AG08395 (cell line): ENCODE data around the gene TOM1L2.
"Not testable (repeated sequence)": the region's sequence is repeated elsewhere in the genome, so short reads cannot be mapped to it uniquely, and the experiment has no call there.

ENCODE experiments used
- DNase-seq: peaks from one replicate; pipeline ENCODE4 v3.0.0; 2012; ENCODE audit warnings: mixed read lengths, low spot score

Gene TOM1L2

GRCh38 chr17:17943281-17943984 lies 28.8 kb downstream of the TOM1L2 start:
- no peak for DNase-seq

DNA sequence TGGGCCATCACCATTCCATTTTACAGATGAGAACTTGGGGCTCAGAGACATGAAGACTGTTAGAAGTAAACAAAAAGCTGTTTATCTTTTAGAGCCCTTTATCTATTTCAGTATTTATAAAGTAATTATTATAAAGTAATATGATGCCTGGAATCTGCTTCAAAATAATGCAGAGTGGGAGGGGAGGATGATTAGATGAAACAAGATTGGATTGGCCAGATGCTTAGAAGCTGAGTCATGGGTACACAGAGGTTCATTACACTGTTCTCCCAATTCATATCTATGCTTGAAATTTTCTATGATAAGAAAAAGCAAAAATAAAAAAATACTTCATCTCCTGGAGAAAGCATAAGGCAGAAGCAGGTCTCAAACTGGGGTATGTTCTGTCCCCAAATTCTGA lies 29.4 kb downstream of the TOM1L2 start:
- DNase-seq: peak; percentile 62

DNA sequence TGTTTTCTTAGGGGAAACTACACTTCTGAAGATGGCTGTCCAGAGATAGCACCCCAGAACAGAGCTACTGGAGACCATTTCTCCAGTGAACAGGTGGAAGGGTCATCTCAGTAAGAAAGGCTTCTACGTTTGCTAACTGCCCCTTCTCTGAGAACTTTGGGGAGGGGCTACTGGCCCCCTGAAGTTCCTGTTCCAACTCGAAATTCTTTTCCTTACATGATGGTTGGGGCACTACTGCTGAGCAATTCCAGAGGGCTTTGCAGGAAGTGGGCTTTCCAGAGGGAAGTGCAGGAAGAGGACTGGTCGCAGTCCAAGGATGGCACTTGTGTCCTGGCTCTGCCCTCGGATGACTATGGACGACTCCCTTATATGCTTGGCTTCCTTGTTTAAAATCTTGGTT lies 31.2 kb downstream of the TOM1L2 start:
- DNase-seq: no peak

DNA sequence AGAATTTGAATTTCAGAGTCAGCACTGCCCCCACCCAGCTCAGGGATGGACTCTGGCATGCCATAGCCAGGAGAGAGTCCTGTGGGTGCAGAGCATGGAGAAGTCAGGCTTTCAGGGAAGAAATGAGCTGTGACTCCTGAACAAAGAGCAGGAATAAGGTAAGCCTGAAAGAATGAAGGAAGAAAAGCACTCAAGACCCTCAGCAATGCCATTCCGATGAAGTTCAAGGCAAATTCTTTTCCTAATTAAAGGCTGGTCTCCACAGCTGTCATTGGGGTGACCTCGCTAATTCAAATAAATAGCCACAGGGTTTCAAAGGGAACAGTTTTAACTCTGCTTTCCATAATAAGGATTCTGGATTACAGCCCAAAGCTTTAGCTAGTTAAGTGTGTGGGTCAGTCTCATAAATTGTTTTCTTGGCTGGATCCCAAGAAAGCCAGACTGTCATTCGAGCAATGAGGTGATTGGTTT lies 31.7 kb downstream of the TOM1L2 start:
- peak; percentile 47 for DNase-seq

DNA sequence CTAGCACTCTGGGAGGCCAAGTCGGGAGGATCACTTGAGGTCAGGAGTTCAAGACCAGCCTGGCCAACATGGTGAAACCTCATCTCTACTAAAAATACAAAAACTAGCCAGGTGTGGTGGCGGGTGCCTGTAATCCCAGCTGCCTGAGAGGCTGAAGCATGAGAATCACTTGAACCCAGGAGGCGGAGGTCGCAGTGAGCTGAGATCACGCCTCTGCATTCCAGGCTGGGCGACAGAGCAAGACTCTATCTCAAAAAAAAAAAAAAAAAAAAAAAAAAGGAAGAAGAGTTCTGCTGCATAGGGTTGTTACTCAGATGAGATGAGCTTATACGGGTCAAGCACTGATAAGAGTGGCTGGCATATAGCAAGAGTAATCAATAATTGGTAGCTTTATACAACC lies 32.3 kb downstream of the TOM1L2 start:
- DNase-seq: not testable (repeated sequence)

DNA sequence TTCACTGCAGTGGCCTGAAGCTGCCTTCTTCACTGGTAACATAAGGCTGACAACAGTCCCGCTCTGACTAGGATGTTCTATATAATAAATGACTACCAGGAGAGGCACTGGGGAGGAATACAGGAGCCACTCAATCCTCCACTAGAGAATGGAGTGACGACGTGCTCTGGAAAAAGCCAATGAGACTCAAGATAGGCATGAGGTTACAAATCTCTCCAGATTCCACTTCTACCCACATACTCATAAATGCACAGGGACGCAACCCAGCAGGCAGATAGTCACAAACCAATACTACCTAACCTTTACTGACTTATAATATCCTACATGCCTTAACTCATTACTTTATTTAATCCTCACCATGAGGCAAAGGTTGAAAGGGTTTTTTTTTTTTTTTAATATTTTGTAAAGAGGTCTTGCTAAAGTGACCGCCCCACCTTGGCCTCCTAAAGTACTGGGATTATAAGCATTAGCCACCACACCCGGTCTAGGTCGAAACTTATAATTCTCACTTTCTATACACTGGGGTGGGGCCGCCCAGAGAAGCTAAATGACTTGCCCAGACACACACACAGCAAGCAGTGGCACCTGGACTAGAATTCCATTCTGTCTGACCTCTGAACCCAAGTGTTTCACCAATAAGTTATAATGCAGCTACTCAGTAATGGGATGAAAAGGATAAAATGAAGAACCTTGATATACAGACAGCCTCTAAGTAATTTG lies 33.7 kb downstream of the TOM1L2 start:
- DNase-seq: no peak

DNA sequence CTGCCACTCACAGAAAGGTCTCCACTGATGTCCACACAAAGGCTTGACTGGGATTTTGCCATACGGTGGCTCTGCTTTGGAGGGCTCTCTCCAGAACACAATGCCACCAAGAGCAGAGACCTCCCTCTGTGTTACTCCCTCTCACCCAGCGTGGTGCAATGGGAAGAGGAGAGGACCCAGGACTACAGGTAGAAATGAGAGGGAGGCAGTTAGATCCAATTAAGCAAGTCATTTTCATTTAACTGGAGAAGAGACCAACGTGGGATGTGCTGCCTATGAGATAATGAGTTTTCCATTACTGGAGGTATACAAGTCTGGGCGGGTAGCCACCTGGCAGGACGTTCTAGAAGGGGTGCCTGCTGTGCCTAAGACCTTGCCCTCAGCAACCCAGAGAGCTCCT lies 34.2 kb downstream of the TOM1L2 start:
- DNase-seq: no peak

DNA sequence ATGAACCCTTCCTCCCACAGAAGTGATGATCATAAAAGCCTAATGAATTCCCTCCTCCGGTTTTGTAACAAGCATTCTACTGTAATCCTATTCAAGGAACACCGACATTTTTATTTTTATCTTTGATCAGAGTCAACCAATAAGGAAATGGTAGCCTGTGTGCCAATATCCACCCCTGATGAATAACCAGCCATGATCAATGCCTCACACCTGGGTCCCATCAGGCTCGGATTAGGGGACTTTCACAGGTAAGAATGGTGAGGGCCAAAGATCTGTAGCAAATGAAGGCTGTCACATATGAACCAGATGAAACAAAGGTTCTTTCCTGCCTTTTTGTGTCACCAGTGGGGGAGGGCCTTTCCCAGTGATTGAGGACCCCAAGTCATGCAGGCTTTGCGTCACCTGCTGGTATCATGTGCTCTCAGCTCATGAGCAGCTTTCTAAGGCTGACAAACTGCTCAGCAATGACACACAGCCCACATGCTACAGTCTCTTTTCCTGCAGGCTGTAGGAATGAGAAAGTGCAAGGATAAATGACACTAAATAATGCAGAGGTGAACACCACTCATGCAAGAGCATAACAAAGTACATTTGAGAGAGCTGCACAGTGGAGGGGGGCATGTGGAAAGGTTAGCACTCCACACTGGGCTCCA lies 34.9 kb downstream of the TOM1L2 start:
- no peak for DNase-seq

GRCh38 chr17:17935321-17936271 lies 36.6 kb downstream of the TOM1L2 start:
- peak; percentile 96 for DNase-seq

DNA sequence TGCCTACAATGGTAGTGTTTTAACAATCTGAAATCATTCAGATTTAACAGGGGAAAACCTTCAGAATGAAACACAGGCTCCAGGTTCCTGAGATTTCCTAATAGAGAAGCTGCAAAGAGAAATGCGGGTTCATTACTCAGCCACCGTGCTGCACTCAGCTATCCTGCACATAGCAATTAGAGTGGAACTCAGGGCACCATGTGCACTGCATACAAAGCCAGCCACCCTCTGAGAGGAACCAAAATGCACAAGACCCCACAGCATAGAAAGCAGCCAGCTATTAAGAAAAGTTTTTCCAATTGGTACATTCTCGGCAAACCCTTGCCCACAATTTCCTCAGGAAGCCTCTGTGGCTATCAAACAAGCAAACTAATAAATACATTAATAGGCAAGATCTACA lies 37.4 kb downstream of the TOM1L2 start:
- DNase-seq: no peak

- DNase-seq: no peak
These were observed 38.0 kb downstream of the TOM1L2 start for GRCh38 chr17:17934214-17934613.

DNA sequence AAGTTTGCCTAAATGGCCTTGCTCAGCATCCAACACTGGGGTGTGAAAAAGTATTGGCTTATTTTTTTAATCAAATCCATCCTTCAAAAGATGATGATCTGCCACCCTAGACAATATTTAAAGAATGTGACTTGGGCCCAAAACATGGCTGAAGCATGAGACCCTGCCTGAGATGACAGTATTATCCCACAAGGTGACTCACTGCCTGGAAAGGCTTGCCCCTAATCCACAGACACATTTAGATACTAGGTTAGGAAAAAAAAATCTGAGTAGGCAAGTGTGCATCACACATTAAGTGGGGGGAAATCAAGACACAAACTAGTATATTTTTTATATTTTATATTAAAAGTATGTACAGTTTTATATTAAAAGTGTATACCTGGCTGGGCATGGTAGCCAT lies 38.4 kb downstream of the TOM1L2 start:
- DNase-seq: no peak

GRCh38 chr17:17931159-17931558 lies 41.0 kb downstream of the TOM1L2 start:
- DNase-seq: no peak

GRCh38 chr17:17930674-17931073 lies 41.5 kb downstream of the TOM1L2 start:
- DNase-seq: no peak

DNA sequence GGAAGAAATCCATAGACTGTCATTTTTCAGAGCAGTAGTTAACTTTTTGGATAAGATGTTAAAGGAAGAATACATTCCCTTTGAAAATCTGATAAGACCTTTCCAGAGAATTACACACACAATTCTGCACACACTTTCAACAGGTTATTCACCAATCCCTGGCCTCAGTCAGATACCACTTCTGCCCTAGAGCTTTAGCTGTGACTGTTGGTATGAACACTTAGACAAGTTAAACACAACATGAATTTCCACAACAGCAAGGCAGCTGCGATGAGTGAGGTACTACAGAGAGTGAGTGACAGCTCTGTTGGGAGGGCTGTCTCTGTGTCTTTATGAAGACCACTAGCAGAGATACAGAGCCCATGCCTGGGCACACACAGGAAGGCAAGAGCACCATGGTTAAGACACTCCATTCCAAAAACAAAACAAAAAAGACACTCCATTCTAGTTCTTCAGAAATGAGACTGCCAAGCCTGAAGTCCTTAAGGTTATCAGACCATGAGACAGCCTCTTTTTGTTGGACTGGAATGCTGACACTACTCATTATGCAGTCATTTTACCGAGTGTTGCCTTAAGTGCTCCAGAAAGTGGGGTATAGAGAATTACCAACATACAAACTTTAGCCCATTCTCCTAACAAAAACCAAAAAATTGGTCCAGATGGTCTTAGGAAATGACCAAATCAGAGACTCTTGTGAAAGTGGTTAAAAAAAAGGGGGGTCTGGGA lies 42.4 kb downstream of the TOM1L2 start:
- DNase-seq: no peak

DNA sequence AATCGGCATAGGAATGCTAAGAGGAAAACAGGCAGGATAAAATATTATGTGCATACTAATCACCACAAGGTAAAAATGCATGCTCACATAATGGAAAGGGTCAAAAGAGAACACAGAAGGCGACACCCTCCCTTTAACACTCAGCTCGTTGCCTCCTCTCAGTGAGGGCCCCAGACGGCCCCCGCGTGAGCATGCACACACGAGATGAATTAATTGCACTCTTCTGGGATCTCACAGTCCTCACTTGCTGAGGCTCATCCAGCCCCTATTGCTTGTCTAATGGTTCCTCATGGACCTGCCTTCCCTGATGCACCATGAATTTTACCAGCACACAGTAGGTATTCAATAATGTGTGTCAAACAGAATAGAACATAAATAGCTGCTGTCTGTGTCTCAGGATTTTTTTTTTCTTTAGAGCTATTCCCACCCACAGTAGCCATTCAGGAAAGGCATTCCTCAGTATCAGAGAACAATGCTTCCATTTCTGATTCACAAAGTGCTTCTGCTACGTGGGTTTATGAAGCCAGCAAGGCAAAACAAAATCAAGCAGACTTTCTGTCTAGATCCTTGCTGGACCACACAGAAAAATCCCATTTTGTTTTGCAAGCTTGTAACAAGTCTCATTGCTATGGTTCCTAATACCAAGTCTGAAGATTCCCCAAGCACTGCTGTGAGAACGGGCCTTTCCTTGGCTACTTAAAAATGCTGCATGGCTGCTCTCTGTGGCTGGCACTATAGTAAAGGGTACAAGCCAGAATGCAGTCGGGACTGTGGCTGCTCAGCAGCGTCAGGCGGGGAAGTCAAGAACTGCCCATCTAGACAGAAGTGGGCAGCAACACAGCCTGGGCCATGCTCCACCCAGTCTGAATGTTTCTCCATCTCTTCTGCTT lies 43.6 kb downstream of the TOM1L2 start:
- no peak for DNase-seq

DNA sequence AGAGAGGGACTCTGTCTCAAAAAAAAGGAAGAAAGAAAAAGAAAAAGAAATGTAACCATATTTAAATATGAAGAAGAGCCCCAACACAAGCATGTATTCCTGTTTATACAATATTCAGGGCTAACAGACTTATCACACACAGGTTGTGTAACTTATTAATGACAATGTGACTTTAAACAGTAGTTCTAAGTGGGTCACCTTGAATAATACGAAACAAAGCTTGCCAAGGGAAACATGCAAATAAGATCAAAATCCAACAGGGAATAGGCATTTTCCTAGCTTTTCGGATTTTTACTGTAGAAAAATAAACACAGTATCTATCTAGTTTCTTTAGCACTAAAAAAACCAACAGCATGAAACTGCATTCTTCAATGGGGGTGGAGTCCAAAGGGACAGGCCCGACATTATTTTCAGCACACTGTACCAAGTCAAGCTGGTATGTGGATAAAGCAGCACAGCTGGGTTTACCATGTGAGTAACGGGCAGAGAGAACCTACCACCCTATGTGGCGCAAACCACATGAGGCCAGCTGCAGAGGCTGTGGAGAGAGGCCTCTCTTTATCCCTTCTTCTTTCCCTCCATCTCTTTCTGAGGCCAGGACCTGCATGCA lies 45.3 kb downstream of the TOM1L2 start:
- DNase-seq: no peak

DNA sequence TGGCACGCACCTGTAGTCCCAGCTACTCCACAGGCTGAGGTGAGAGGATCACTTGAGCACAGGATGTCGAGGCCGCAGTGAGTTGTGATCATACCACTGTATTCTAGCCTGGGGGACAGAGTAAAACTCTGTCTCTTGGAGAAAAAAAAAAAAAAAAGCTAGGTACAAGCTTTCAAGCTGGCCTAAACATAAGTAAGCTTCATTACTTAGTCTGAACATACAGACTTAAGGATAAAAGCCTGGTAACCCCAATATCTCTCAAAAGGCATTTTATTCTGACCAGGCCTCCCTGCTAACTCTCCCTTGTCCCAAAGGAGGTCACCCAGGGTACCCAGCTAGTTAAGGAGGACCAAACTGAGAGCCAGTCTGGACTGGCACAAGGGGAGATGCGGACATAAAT lies 46.2 kb downstream of the TOM1L2 start:
- no peak for DNase-seq

DNA sequence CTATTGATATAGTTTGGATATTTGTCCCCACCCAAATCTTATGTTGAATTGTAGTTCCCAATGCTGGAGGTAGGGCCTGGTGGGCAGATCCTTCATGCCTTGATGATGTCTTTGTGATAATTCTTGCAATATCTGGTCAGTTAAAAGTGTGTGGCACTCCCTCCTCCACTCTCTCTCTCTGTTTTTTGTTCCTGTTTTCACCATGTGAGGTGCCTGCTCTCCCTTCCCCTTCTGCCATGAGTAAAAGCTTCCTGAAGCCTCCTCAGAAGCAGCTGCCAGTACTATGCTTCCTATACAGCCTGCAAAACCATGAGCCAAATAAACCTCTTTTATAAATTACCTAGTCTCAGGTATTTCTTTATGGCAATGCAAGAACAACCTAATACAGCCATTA lies 47.3 kb downstream of the TOM1L2 start:
- no peak for DNase-seq
